ENCODE data around the gene ADCYAP1R1. TPM values are rescaled to one million over a fixed set of nuclear protein-coding genes. Genes with fewer than 3 reads are reported as not detected.

Gene ADCYAP1R1
- total RNA-seq, 1 donor from 2014 or later, result 12.0 TPM

- no peaks in the 10 kb centered on the region for H3K4me1 ChIP-seq
- no peak for TF ChIP-seq POLR2A (IDR thresholded peaks at IDR 0.05)
- TF ChIP-seq POLR2AphosphoS5 (IDR thresholded peaks at IDR 0.05; ENCODE audit: insufficient read depth in 1 of 2, low read depth in 1 of 2), result no peak
- TF ChIP-seq, protein P1, sequence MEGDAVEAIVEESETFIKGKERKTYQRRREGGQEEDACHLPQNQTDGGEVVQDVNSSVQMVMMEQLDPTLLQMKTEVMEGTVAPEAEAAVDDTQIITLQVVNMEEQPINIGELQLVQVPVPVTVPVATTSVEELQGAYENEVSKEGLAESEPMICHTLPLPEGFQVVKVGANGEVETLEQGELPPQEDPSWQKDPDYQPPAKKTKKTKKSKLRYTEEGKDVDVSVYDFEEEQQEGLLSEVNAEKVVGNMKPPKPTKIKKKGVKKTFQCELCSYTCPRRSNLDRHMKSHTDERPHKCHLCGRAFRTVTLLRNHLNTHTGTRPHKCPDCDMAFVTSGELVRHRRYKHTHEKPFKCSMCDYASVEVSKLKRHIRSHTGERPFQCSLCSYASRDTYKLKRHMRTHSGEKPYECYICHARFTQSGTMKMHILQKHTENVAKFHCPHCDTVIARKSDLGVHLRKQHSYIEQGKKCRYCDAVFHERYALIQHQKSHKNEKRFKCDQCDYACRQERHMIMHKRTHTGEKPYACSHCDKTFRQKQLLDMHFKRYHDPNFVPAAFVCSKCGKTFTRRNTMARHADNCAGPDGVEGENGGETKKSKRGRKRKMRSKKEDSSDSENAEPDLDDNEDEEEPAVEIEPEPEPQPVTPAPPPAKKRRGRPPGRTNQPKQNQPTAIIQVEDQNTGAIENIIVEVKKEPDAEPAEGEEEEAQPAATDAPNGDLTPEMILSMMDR (IDR thresholded peaks at IDR 0.05), result no peak
- H3K27me3 ChIP-seq, result no peaks in the 10 kb centered on the region
- no peaks in the 10 kb centered on the region for H3K36me3 ChIP-seq
- DNase-seq (ENCODE audit: extremely low spot score in 2 of 2), result no peak
- H3K4me3 ChIP-seq, result no peak overlapping the region
- intact Hi-C loops (cut with DNase I), result no loop called here
- H3K27ac ChIP-seq, result no peak overlapping the region
- no peaks in the 10 kb centered on the region for H3K9me3 ChIP-seq
Measured at GRCh38 chr7:31091924-31092434, 39.9 kb downstream of the ADCYAP1R1 start.

DNA sequence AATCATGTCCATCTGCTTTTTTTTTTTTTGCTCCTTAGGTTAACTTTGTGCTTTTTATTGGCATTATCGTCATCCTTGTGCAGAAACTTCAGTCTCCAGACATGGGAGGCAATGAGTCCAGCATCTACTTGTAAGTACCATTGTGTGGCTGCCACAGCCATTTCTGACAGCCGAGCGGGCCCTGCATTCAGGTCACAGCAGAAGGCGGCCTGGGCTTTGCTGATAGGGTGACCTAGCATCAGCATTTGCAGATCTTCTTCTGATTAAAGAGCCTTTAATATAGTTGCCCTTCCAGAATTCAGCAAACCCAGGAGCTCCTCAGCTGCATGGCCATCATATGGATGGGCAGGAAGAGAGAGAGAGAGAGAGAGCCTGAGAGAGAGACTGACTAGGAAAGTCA is 40.5 kb downstream of the ADCYAP1R1 start:
- no peak for DNase-seq (ENCODE audit: extremely low spot score in 2 of 2)
- no peak overlapping the region for H3K27ac ChIP-seq

GRCh38 chr7:31093282-31093681 is 41.2 kb downstream of the ADCYAP1R1 start:
- H3K27me3 ChIP-seq, result no peaks in the 10 kb centered on the region
- DNase-seq (ENCODE audit: extremely low spot score in 2 of 2), result peak in 1 of 2 donors; percentile 58
- H3K4me3 ChIP-seq, result no peak overlapping the region
- H3K4me1 ChIP-seq, result no peaks in the 10 kb centered on the region
- no peak overlapping the region for H3K27ac ChIP-seq
- H3K9me3 ChIP-seq, result no peaks in the 10 kb centered on the region
- H3K36me3 ChIP-seq, result no peaks in the 10 kb centered on the region
- TF ChIP-seq POLR2A (IDR thresholded peaks at IDR 0.05) (no peak), POLR2AphosphoS5 (IDR thresholded peaks at IDR 0.05; ENCODE audit: insufficient read depth in 1 of 2, low read depth in 1 of 2) (no peak)
- TF ChIP-seq, protein P1 (IDR thresholded peaks at IDR 0.05), result no peak
- intact Hi-C loops (cut with DNase I), result no loop called here

More for the DNA sequence above, 40.5 kb downstream of the ADCYAP1R1 start:
- no peak overlapping the region for H3K4me3 ChIP-seq
- no peaks in the 10 kb centered on the region for H3K27me3 ChIP-seq
- no peaks in the 10 kb centered on the region for H3K4me1 ChIP-seq
- intact Hi-C loops (cut with DNase I), result no loop called here
- TF ChIP-seq POLR2AphosphoS5 (IDR thresholded peaks at IDR 0.05; ENCODE audit: insufficient read depth in 1 of 2, low read depth in 1 of 2), result no peak
- TF ChIP-seq, protein P1 (IDR thresholded peaks at IDR 0.05), result no peak
- no peak for TF ChIP-seq POLR2A (IDR thresholded peaks at IDR 0.05)
- no peaks in the 10 kb centered on the region for H3K36me3 ChIP-seq
- H3K9me3 ChIP-seq, result no peaks in the 10 kb centered on the region

- intact Hi-C loops (cut with DNase I), result no loop called here
Measured at GRCh38 chr7:31094271-31094670, 42.2 kb downstream of the ADCYAP1R1 start.

More at GRCh38 chr7:31094271-31094670, 42.2 kb downstream of the ADCYAP1R1 start:
- Histone ChIP-seq H3K4me1 (no peaks in the 10 kb centered on the region), H3K27me3 (no peaks in the 10 kb centered on the region), H3K36me3 (no peaks in the 10 kb centered on the region), H3K27ac (no peak overlapping the region), H3K4me3 (no peak overlapping the region), H3K9me3 (no peaks in the 10 kb centered on the region)
- TF ChIP-seq POLR2A (IDR thresholded peaks at IDR 0.05), result no peak
- no peak for TF ChIP-seq POLR2AphosphoS5 (IDR thresholded peaks at IDR 0.05; ENCODE audit: insufficient read depth in 1 of 2, low read depth in 1 of 2)
- TF ChIP-seq, protein P1 (IDR thresholded peaks at IDR 0.05), result no peak
- DNase-seq (ENCODE audit: extremely low spot score in 2 of 2), result peak in 1 of 2 donors; percentile 44
